Fibroblast of lung (primary cell): ENCODE results near the gene PTGES2.

ENCODE experiments used
- CTCF ChIP-seq, 2 donors: IDR thresholded peaks in 1 of 2; conservative IDR thresholded peaks in 1 of 2; 1 replicate in 1 of 2; 2 replicates in 1 of 2; pipeline ENCODE4 v1.5.1; 2011 to 2012; ENCODE audit warnings: low read length in 2 of 2, control low read depth in 1 of 2, inconsistent platforms in 1 of 2, low read depth in 1 of 2, mild to moderate bottlenecking in 1 of 2
- EZH2 ChIP-seq: IDR thresholded peaks from 2 replicates; pipeline ENCODE4 v1.5.1; 2012; ENCODE audit warnings: low read length, control low read depth, mild to moderate bottlenecking; ENCODE audit errors: missing control alignments

GRCh38 chr9:128094950-128095544 is 32.5 kb downstream of the PTGES2 start:
- TF ChIP-seq CTCF (conservative IDR thresholded peaks at IDR 0.05 in 1 of 2, IDR thresholded peaks at IDR 0.05 in 1 of 2; ENCODE audit: low read depth in 1 of 2, low read length in 2 of 2) (no peak), EZH2 (no peak)
